Left lung (tissue), 10 donors: ENCODE measurements around the gene PIGW. TPM values are rescaled to one million over a fixed set of nuclear protein-coding genes. Genes with fewer than 3 reads are reported as not detected.

Source experiments
- ATAC-seq: fragments of 200-7000 bp; cut with Tn5 transposase; one replicate; pipeline ENCODE4 v1.9.1; 2020; ENCODE audit warnings: moderate library complexity
- DNase-seq, 4 donors: peaks; one replicate each; pipeline ENCODE4 v3.0.0-alpha.2; 2013 to 2020
- H3K27ac ChIP-seq, 2 donors: fragments of 200-600 bp; sonication (generic) in 1 of 2; one replicate each; pipeline versions ENCODE4 v1.5.0 to v1.8.0; 2020 to 2021
- H3K27me3 ChIP-seq, 2 donors: fragments of 200-600 bp; sonication (generic) in 1 of 2; one replicate each; pipeline versions ENCODE4 v1.5.0 to v1.8.0; 2020 to 2021
- H3K36me3 ChIP-seq, 2 donors: fragments of 200-600 bp; sonication (generic) in 1 of 2; one replicate each; pipeline versions ENCODE4 v1.5.0 to v1.8.0; 2020 to 2021
- H3K4me1 ChIP-seq, 2 donors: fragments of 200-600 bp; one replicate each; pipeline ENCODE4 v1.8.0; 2021
- H3K4me3 ChIP-seq, 2 donors: fragments of 200-600 bp; sonication (generic) in 1 of 2; one replicate each; pipeline versions ENCODE4 v1.5.0 to v1.8.0; 2020 to 2021; ENCODE audit warnings: mild to moderate bottlenecking in 1 of 2
- H3K9me3 ChIP-seq, 2 donors: fragments of 200-600 bp; sonication (generic) in 1 of 2; one replicate each; pipeline versions ENCODE4 v1.5.0 to v1.8.0; 2020 to 2021
- CTCF ChIP-seq, 2 donors: fragments of 200-600 bp; sonication (generic) in 1 of 2; IDR thresholded peaks; one replicate each; pipeline versions ENCODE4 v1.5.0 to v1.8.0; 2021; ENCODE audit warnings: antibody characterized with exemption in 2 of 2
- intact Hi-C, 2 donors: fragments of 100-400 bp; cut with DNase I; formaldehyde crosslinking; loops; one replicate each; pipeline versions ENCODE4 v1.11.2 to v1.14.2; 2022
- polyA plus RNA-seq, 6 donors: library from polyadenylated mRNA; unstranded; fragments of 120-200 nt; gene quantifications; one replicate each; pipeline ENCODE4 v1.2.1, GENCODE V29; 2013; ENCODE audit not compliant: insufficient read length in 6 of 6
- total RNA-seq, 2 donors: library from RNA; stranded (reverse); fragmentation: NEBNext Ultra II Directional; extraction: Animal tissue kit (Norgen Biotek cat#: 25700); gene quantifications; one replicate each; pipeline ENCODE4 v1.2.1, GENCODE V29; 2021
- donor health status: DM: no; HTN: yes; CAD: no.
- donor health status: DM: no; HTN: no; CAD: no.

The PIGW gene
- total and polyA plus RNA-seq, 8 donors: 5.9 to 20.1 (median 8.9) TPM

DNA sequence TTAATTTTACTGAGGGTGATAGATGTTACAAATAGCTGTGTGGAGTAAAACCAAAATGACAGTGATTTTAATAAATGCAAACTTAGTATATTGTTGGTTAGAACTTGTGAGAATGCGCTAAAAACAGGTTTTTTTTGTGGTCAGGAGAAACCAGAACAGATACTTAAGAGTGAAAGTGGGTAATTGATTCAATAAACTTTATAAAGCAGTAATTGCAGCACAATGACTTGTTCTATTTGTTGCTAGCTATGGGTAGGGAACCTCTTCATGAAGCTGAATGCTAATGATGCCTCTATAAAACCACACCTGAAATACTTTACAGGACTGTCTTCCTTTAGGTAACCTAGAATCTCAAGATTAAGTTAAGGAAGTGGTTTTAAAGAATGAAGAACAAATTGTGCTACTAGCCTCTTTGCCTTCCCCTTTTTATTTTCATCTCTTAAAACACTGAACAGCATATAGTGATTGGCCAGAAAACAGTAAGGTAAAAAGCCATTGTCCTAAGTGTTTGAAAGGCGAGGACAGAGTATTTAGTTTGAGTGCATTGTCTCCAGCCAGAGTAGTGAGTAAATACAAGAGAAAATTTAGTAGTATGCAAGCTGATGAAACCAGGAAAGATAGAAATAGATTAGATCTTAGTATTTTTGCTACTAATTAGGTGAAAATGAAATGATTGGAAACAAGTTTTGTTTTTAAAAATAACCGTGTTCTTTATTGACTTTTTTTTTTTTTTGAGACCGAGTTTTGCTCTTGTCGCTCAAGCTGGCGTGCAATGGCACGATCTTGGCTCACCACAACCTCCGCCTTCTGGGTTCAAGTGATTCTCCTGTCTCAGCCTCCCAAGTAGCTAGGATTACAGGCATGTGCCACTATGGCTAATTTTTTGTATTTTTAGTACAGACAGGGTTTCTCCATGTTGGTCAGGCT lies 16.0 kb downstream of the PIGW start:
- Histone ChIP-seq H3K9me3 (no peaks in the 10 kb centered on the region), H3K27me3 (no peaks in the 10 kb centered on the region), H3K36me3 (peaks cover 3 to 13% of the 10 kb centered on the region in 2 donors), H3K27ac (peak overlapping the region in 1 of 2 donors; percentile 65), H3K4me1 (peaks cover 19 to 89% of the 10 kb centered on the region in 2 donors), H3K4me3 (no peak overlapping the region)
- intact Hi-C loops: no loop called here
- TF ChIP-seq CTCF (IDR thresholded peaks at IDR 0.05): no peak
- no peak for DNase-seq
- no peak for ATAC-seq

DNA sequence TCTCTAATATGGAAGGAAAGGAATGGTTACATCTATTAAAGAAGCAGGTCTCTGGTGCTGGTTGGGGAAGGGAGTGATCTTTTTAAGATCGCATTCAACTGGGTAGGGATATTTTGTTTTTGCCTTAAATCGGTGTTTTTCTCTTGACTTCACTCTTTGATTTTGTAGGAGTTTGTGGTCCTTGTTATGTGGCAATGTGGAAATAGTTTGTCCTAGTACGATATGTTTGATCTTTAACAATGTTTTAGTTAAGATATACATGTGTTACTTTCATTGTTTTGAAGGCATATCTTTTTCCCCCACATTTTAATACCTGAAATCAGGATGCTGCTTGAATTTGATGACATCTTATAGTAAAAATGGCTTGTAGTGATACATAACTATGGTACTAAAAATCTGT lies 18.7 kb downstream of the PIGW start:
- no peak overlapping the region for H3K4me3 ChIP-seq
- H3K4me1 ChIP-seq: peaks cover 3 to 65% of the 10 kb centered on the region in 2 donors
- intact Hi-C loops: no loop called here
- no peak for TF ChIP-seq CTCF (IDR thresholded peaks at IDR 0.05)
- peaks cover 3 to 40% of the 10 kb centered on the region in 2 donors for H3K36me3 ChIP-seq
- H3K9me3 ChIP-seq: no peaks in the 10 kb centered on the region
- no peak for DNase-seq
- no peak overlapping the region for H3K27ac ChIP-seq
- no peak for ATAC-seq
- no peaks in the 10 kb centered on the region for H3K27me3 ChIP-seq

DNA sequence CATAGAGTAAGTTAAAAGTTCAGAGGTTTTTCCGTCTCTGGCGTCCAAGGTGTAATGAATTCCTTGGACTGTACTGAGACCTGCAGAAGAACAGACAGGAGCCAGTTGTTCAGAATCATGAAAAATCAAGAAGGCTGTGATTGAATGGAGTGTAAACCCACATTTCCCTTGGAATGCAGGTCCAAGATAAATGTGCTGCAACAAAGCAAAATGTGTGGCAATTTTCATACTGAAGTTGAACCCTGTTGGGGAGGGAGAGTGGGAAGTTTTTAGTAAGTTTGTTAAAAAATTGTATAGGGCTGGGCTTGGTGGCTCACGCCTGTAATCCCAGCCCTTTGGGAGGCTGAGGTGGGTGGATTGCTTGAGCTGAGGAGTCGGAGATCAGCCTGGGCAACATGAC lies 31.3 kb downstream of the PIGW start:
- H3K27ac ChIP-seq: no peak overlapping the region
- DNase-seq (no peak), ATAC-seq (no peak)
- no peaks in the 10 kb centered on the region for H3K9me3 ChIP-seq
- H3K36me3 ChIP-seq: peaks cover 0 to 98% of the 10 kb centered on the region in 2 donors
- intact Hi-C loops: no loop called here
- H3K4me3 ChIP-seq: no peak overlapping the region
- no peaks in the 10 kb centered on the region for H3K27me3 ChIP-seq
- no peaks in the 10 kb centered on the region for H3K4me1 ChIP-seq
- TF ChIP-seq CTCF (IDR thresholded peaks at IDR 0.05): no peak

- DNase-seq: no peak
Observed at GRCh38 chr17:36575028-36575427, 40.2 kb downstream of the PIGW start.

More at GRCh38 chr17:36575028-36575427, 40.2 kb downstream of the PIGW start:
- Histone ChIP-seq H3K4me1 (no peaks in the 10 kb centered on the region), H3K9me3 (no peaks in the 10 kb centered on the region), H3K36me3 (peaks cover 12 to 88% of the 10 kb centered on the region in 2 donors), H3K4me3 (no peak overlapping the region), H3K27ac (no peak overlapping the region), H3K27me3 (no peaks in the 10 kb centered on the region)
- intact Hi-C loops: no loop called here
- no peak for ATAC-seq
- no peak for TF ChIP-seq CTCF (IDR thresholded peaks at IDR 0.05)
